ENCODE data around the gene SCN1A. TPM values are rescaled to one million over a fixed set of nuclear protein-coding genes. Genes with fewer than 3 reads are reported as not detected.

The SCN1A gene
- total and polyA plus RNA-seq, 10 of the 15 experiments (the other 5 are each of a cell fraction or from before 2014, with no cell fraction given): not detected

- ChIA-PET SMC1A (ENCODE audit: uncharacterized antibody, unreplicated experiment) (no interaction called here), RAD21 (ENCODE audit: unreplicated experiment) (no interaction called here), POLR2A (no interaction called here), CTCF (no interaction called here)
- Histone ChIP-seq H3K27me3 (replicated peaks in 1 of 2; ENCODE audit: control insufficient read depth in 2 of 2, insufficient read depth in 2 of 2, low read length in 1 of 2) (no peaks in the 10 kb centered on the region), H3K4me2 (ENCODE audit: control insufficient read depth, insufficient read depth) (no peak overlapping the region), H3K9me3 (replicated peaks; ENCODE audit: control insufficient read depth, insufficient read depth, low read length) (no peaks in the 10 kb centered on the region), H2AFZ (ENCODE audit: control insufficient read depth, low read depth, low read length) (no peak overlapping the region), H3K79me2 (ENCODE audit: control insufficient read depth, insufficient read depth, low read length) (no peaks in the 10 kb centered on the region), H3K9ac (ENCODE audit: control insufficient read depth, insufficient read depth, low read length) (no peak overlapping the region), H3K27ac (ENCODE audit: control insufficient read depth, insufficient read depth) (no peak overlapping the region), H3K4me3 (no peak overlapping the region), H3K4me1 (ENCODE audit: control insufficient read depth, insufficient read depth, low read length) (no peaks in the 10 kb centered on the region), H3K36me3 (ENCODE audit: control insufficient read depth in 2 of 2, insufficient read depth in 2 of 2, low read length in 1 of 2) (no peaks in the 10 kb centered on the region), H4K20me1 (ENCODE audit: control insufficient read depth, insufficient read depth) (no peaks in the 10 kb centered on the region)
- intact Hi-C loops (cut with micrococcal nuclease; ENCODE audit: unreplicated experiment): no loop called here
- in situ Hi-C loops (cut with MboI): no loop called here
- no peak for TF ChIP-seq EP300 (IDR thresholded peaks at IDR 0.05; ENCODE audit: borderline replicate concordance in 1 of 2, control insufficient read depth in 1 of 2, low read depth in 2 of 2, low read length in 2 of 2)
- no peak for TF ChIP-seq SIN3A (IDR thresholded peaks at IDR 0.05; ENCODE audit: low read depth, low read length)
- TF ChIP-seq MXI1 (IDR thresholded peaks at IDR 0.05; ENCODE audit: low read depth, low read length): no peak
- no peak for TF ChIP-seq SREBF2 (IDR thresholded peaks at IDR 0.05; ENCODE audit: low read length)
- TF ChIP-seq KAT2A (conservative IDR thresholded peaks at IDR 0.05; ENCODE audit: control insufficient read depth, low read depth, low read length): no peak
- TF ChIP-seq MTA2 (IDR thresholded peaks at IDR 0.05; ENCODE audit: low read depth): no peak
- no peak for TF ChIP-seq RAD21 (IDR thresholded peaks at IDR 0.05; ENCODE audit: insufficient read depth, low read depth, low read length)
- TF ChIP-seq TAF1 (IDR thresholded peaks at IDR 0.05; ENCODE audit: borderline replicate concordance, low read depth, low read length): no peak
- ATAC-seq: no peak
- no peak for DNase-seq (ENCODE audit: low read depth, low spot score)
- no peak for FAIRE-seq
- BruUV-seq (replicated peaks): no TSS peak
Observed at GRCh38 chr2:166025313-166025712, 102.5 kb downstream of the SCN1A start.

- WGBS (ENCODE audit: insufficient coverage, insufficient replicate concordance, low lambda C conversion rate, missing lambda C conversion rate): 13% methylated on average over 5 of the region's 5 CpGs
- Histone ChIP-seq H3K79me2 (ENCODE audit: control insufficient read depth, insufficient read depth, low read length) (no peaks in the 10 kb centered on the region), H3K36me3 (ENCODE audit: control insufficient read depth in 2 of 2, insufficient read depth in 2 of 2, low read length in 1 of 2) (no peaks in the 10 kb centered on the region), H3K9ac (ENCODE audit: control insufficient read depth, insufficient read depth, low read length) (no peak overlapping the region), H3K9me3 (replicated peaks; ENCODE audit: control insufficient read depth, insufficient read depth, low read length) (no peaks in the 10 kb centered on the region), H2AFZ (ENCODE audit: control insufficient read depth, low read depth, low read length) (no peak overlapping the region), H3K4me2 (ENCODE audit: control insufficient read depth, insufficient read depth) (no peak overlapping the region), H4K20me1 (ENCODE audit: control insufficient read depth, insufficient read depth) (no peaks in the 10 kb centered on the region), H3K4me1 (ENCODE audit: control insufficient read depth, insufficient read depth, low read length) (no peaks in the 10 kb centered on the region), H3K4me3 (no peak overlapping the region), H3K27me3 (replicated peaks in 1 of 2; ENCODE audit: control insufficient read depth in 2 of 2, insufficient read depth in 2 of 2, low read length in 1 of 2) (no peaks in the 10 kb centered on the region; a peak in 1 of 4 replicates), H3K27ac (ENCODE audit: control insufficient read depth, insufficient read depth) (no peak overlapping the region)
- SMC1A ChIA-PET (ENCODE audit: uncharacterized antibody, unreplicated experiment): no interaction called here
- FAIRE-seq: no peak
- POLR2A ChIA-PET: no interaction called here
- DNase-seq (ENCODE audit: low read depth, low spot score): no peak
- RAD21 ChIA-PET (ENCODE audit: unreplicated experiment): no interaction called here
- BruUV-seq (replicated peaks): no TSS peak
- ATAC-seq: no peak
- in situ Hi-C loops (cut with MboI): no loop called here
- CTCF ChIA-PET: no interaction called here
- intact Hi-C loops (cut with micrococcal nuclease; ENCODE audit: unreplicated experiment): no loop called here
- TF ChIP-seq CEBPZ (IDR thresholded peaks at IDR 0.05; ENCODE audit: low read depth, low read length): no peak
- TF ChIP-seq EGR1 (IDR thresholded peaks at IDR 0.05; ENCODE audit: borderline replicate concordance in 1 of 2, low read depth in 2 of 2, low read length in 2 of 2): no peak
- TF ChIP-seq, protein P1, sequence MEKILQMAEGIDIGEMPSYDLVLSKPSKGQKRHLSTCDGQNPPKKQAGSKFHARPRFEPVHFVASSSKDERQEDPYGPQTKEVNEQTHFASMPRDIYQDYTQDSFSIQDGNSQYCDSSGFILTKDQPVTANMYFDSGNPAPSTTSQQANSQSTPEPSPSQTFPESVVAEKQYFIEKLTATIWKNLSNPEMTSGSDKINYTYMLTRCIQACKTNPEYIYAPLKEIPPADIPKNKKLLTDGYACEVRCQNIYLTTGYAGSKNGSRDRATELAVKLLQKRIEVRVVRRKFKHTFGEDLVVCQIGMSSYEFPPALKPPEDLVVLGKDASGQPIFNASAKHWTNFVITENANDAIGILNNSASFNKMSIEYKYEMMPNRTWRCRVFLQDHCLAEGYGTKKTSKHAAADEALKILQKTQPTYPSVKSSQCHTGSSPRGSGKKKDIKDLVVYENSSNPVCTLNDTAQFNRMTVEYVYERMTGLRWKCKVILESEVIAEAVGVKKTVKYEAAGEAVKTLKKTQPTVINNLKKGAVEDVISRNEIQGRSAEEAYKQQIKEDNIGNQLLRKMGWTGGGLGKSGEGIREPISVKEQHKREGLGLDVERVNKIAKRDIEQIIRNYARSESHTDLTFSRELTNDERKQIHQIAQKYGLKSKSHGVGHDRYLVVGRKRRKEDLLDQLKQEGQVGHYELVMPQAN (conservative IDR thresholded peaks at IDR 0.05): no peak
- no peak for TF ChIP-seq NR2F1 (conservative IDR thresholded peaks at IDR 0.05)
Observed at GRCh38 chr2:166017208-166017607, 110.6 kb downstream of the SCN1A start.

Measured in GM12878 (cell line).